K562 (cell line): ENCODE data around the gene LPCAT3. TPM values are rescaled to one million over a fixed set of nuclear protein-coding genes. Genes with fewer than 3 reads are reported as not detected.
A peak's percentile ranks its signal among the peaks of the same experiment; 100 is the strongest.

Source experiments
- BACH1 ChIP-seq: fragments of 200-800 bp; sonication (Bioruptor generic); IDR thresholded peaks from 2 replicates; pipeline ENCODE4 v1.6.1; 2016; ENCODE audit warnings: missing genetic modification characterization, missing compliant biosample characterization
- CCNT2 ChIP-seq: IDR thresholded peaks from 2 replicates; pipeline ENCODE4 v1.6.1; 2011; ENCODE audit warnings: borderline replicate concordance, low read depth, mild to moderate bottlenecking, moderate library complexity, mixed read lengths, low read length; ENCODE audit not compliant: insufficient read length; ENCODE audit errors: extremely low read depth
- CREB1 ChIP-seq, 2 experiments: sonication (generic) in 1 of 2; formaldehyde crosslinking in 1 of 2; IDR thresholded peaks; 2 replicates each; pipeline versions ENCODE4 v1.6.1 to v1.8.0; 2012 to 2022; ENCODE audit warnings: inconsistent platforms in 1 of 2, mild to moderate bottlenecking in 1 of 2, missing genetic modification reagents in 1 of 2, moderate library complexity in 1 of 2
- FOXP1 ChIP-seq: sonication (generic); formaldehyde crosslinking; IDR thresholded peaks from 2 replicates; pipeline ENCODE4 v1.8.0; 2022; ENCODE audit warnings: mild to moderate bottlenecking, missing genetic modification reagents
- GATAD2A ChIP-seq: fragments of 450-650 bp; IDR thresholded peaks from 2 replicates; pipeline ENCODE4 v1.6.1; 2017
- GTF2A2 ChIP-seq: IDR thresholded peaks from 2 replicates; pipeline ENCODE4 v1.6.1; 2016; ENCODE audit warnings: mild to moderate bottlenecking, missing genetic modification characterization, missing compliant biosample characterization
- HDAC1 ChIP-seq, 2 experiments: fragments of 450-650 bp; IDR thresholded peaks; 2 replicates each; pipeline ENCODE4 v1.6.1; 2016 to 2017; ENCODE audit warnings: inconsistent platforms in 1 of 2, mild to moderate bottlenecking in 1 of 2, moderate library complexity in 1 of 2
- HIVEP1 ChIP-seq: fragments of 250-450 bp; sonication (Bioruptor Pico); IDR thresholded peaks from 2 replicates; pipeline ENCODE4 v1.4.0; 2020; ENCODE audit warnings: mild to moderate bottlenecking
- KLF6 ChIP-seq: fragments of 250-450 bp; sonication (Bioruptor Pico); IDR thresholded peaks from 2 replicates; pipeline ENCODE4 v1.4.0; 2020; ENCODE audit warnings: mild to moderate bottlenecking, moderate library complexity, borderline replicate concordance
- MCM5 ChIP-seq: fragments of 450-650 bp; IDR thresholded peaks from 2 replicates; pipeline ENCODE4 v1.6.1; 2016; ENCODE audit warnings: low read depth
- ZNF12 ChIP-seq: sonication (generic); formaldehyde crosslinking; IDR thresholded peaks from 2 replicates; pipeline ENCODE4 v1.4.0; 2020; ENCODE audit warnings: mild to moderate bottlenecking, missing genetic modification reagents
- ZNF766 ChIP-seq: fragments of 200-800 bp; sonication (Bioruptor generic); conservative IDR thresholded peaks from 2 replicates; pipeline ENCODE4 v1.6.1; 2016; ENCODE audit warnings: missing genetic modification characterization, missing compliant biosample characterization
- ZNF778 ChIP-seq: fragments of 450-650 bp; formaldehyde crosslinking; IDR thresholded peaks from 2 replicates; pipeline ENCODE4 v1.4.0; 2020; ENCODE audit warnings: mild to moderate bottlenecking, moderate library complexity
- polyA plus RNA-seq, 8 experiments: library from polyadenylated mRNA; depleted of rRNA in 4 of 8; stranded (reverse) in 5 of 8; unstranded in 3 of 8; fragments of >200 nt; fragmentation: Nextera tagmentation in 2 of 8; fragmentation: Illumina TruSeq in 1 of 8; extraction: Ambion mirVana in 2 of 8; extraction: Trizol in 1 of 8; gene quantifications; 2 replicates each; pipeline versions ENCODE4 v1.2.1 to v1.2.3, GENCODE V29; 2011 to 2014; ENCODE audit warnings: inconsistent platforms in 1 of 8, missing spikeins in 1 of 8
- total RNA-seq, 7 experiments: library from RNA; depleted of rRNA in 6 of 7; stranded (reverse); fragments of >200 nt in 6 of 7; fragmentation: Illumina TruSeq in 2 of 7; extraction: Trizol in 2 of 7; gene quantifications; 2 replicates each; pipeline versions ENCODE4 v1.2.1 to v1.2.3, GENCODE V29; 2011 to 2021; ENCODE audit warnings: low replicate concordance in 1 of 7
- TF ChIP-seq, protein P1 (sequence below), 2 experiments: fragments of 450-650 bp; conservative IDR thresholded peaks; 2 replicates each; pipeline ENCODE4 v1.6.1; 2017; ENCODE audit warnings: mild to moderate bottlenecking in 2 of 2, moderate library complexity in 2 of 2
- TF ChIP-seq, protein P2 (sequence below): fragments of 250-450 bp; sonication (Bioruptor Pico); IDR thresholded peaks from 2 replicates; pipeline ENCODE4 v1.9.0; 2021; ENCODE audit warnings: mild to moderate bottlenecking
- TF ChIP-seq, protein P3 (sequence below), 2 experiments: fragments of 450-650 bp in 1 of 2; sonication (generic) in 1 of 2; formaldehyde crosslinking in 1 of 2; IDR thresholded peaks; 2 replicates each; pipeline versions ENCODE4 v1.7.1 to v1.9.0; 2016 to 2022; ENCODE audit warnings: inconsistent platforms in 1 of 2, mild to moderate bottlenecking in 1 of 2, missing genetic modification reagents in 1 of 2

The LPCAT3 gene
- total and polyA plus RNA-seq, 9 of the 15 experiments (the other 6 are each of a cell fraction or from before 2014, with no cell fraction given), result 4.9 to 52.5 (median 25.3) TPM

DNA sequence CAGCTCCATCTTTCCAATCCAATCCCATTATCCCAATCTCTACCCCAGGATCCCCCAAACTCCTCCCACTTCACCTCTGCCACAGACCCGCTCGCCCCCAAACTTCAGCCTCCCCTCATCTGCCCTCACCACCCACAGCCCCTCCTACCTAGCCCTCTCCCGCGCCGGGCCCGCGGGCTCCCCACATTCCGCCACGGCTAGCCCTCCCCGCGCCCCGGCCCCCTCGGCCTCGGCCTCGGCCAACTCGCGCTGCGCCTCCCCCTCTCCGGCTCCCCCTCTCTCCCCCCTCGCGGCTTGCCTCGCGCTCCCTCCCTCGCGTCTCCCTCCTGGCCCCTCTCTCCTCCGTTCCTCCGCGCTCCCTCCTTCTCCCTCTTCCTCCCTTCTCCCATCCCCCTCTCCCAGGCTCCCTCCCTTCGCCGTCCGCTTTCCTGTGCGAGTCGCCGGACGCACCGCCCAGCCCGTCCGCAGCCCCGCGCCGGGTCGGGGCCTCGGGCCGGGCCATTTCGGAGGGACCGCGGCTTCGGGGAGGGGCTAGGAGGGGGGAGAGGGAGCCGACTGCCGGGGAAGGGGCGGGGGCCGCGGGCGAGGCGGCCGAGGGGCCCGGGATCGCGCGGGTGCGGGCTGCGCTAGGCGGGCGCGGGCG, 90.8 kb downstream of the LPCAT3 start, which contains the start of gene ATN1 (continued):
- TF ChIP-seq, protein P1, sequence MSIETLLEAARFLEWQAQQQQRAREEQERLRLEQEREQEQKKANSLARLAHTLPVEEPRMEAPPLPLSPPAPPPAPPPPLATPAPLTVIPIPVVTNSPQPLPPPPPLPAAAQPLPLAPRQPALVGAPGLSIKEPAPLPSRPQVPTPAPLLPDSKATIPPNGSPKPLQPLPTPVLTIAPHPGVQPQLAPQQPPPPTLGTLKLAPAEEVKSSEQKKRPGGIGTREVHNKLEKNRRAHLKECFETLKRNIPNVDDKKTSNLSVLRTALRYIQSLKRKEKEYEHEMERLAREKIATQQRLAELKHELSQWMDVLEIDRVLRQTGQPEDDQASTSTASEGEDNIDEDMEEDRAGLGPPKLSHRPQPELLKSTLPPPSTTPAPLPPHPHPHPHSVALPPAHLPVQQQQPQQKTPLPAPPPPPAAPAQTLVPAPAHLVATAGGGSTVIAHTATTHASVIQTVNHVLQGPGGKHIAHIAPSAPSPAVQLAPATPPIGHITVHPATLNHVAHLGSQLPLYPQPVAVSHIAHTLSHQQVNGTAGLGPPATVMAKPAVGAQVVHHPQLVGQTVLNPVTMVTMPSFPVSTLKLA (conservative IDR thresholded peaks at IDR 0.05), result peak in 1 of 2 experiments; percentile 50; a peak in 2 of 4 replicates
- no peak for TF ChIP-seq MCM5
- no peak for TF ChIP-seq ZNF778 (CRISPR knock-in tag)
- 0 out of 2 replicates have a peak, but pooled peaks have one; percentile 28 for TF ChIP-seq FOXP1 (CRISPR knock-in tag)
- TF ChIP-seq GATAD2A, result peak; percentile 93
- TF ChIP-seq GTF2A2, result no peak
- peak in 1 of 2 experiments; percentile 66; a peak in 2 of 4 replicates for TF ChIP-seq HDAC1 (IDR thresholded peaks at IDR 0.05)
- TF ChIP-seq ZNF12 (CRISPR knock-in tag), result no peak
- TF ChIP-seq BACH1, result no peak
- TF ChIP-seq, protein P2, sequence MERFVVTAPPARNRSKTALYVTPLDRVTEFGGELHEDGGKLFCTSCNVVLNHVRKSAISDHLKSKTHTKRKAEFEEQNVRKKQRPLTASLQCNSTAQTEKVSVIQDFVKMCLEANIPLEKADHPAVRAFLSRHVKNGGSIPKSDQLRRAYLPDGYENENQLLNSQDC (CRISPR knock-in tag), result no peak
- TF ChIP-seq ZNF766 (CRISPR knock-in tag), result no peak
- TF ChIP-seq CREB1 (IDR thresholded peaks at IDR 0.05), result no peak
- TF ChIP-seq CREB1 (CRISPR knock-in tag; IDR thresholded peaks at IDR 0.05), result no peak
- no peak for TF ChIP-seq KLF6 (CRISPR knock-in tag)
- no peak for TF ChIP-seq CCNT2
- TF ChIP-seq, protein P3, sequence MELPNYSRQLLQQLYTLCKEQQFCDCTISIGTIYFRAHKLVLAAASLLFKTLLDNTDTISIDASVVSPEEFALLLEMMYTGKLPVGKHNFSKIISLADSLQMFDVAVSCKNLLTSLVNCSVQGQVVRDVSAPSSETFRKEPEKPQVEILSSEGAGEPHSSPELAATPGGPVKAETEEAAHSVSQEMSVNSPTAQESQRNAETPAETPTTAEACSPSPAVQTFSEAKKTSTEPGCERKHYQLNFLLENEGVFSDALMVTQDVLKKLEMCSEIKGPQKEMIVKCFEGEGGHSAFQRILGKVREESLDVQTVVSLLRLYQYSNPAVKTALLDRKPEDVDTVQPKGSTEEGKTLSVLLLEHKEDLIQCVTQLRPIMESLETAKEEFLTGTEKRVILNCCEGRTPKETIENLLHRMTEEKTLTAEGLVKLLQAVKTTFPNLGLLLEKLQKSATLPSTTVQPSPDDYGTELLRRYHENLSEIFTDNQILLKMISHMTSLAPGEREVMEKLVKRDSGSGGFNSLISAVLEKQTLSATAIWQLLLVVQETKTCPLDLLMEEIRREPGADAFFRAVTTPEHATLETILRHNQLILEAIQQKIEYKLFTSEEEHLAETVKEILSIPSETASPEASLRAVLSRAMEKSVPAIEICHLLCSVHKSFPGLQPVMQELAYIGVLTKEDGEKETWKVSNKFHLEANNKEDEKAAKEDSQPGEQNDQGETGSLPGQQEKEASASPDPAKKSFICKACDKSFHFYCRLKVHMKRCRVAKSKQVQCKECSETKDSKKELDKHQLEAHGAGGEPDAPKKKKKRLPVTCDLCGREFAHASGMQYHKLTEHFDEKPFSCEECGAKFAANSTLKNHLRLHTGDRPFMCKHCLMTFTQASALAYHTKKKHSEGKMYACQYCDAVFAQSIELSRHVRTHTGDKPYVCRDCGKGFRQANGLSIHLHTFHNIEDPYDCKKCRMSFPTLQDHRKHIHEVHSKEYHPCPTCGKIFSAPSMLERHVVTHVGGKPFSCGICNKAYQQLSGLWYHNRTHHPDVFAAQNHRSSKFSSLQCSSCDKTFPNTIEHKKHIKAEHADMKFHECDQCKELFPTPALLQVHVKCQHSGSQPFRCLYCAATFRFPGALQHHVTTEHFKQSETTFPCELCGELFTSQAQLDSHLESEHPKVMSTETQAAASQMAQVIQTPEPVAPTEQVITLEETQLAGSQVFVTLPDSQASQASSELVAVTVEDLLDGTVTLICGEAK (IDR thresholded peaks at IDR 0.05), result no peak
- TF ChIP-seq, protein P3 (CRISPR knock-in tag; IDR thresholded peaks at IDR 0.05), result no peak
- TF ChIP-seq HIVEP1 (CRISPR knock-in tag), result no peak
